Testis (tissue), 3 donors: ENCODE results near the gene ROPN1B. TPM values are rescaled to one million over a fixed set of nuclear protein-coding genes. Genes with fewer than 3 reads are reported as not detected.
"Not testable (repeated sequence)": the region's sequence is repeated elsewhere in the genome, so short reads cannot be mapped to it uniquely, and the experiment has no call there.

Experiments used
- DNase-seq: peaks from one replicate; pipeline ENCODE4 v3.0.0-alpha.2; 2019
- H3K27ac ChIP-seq, 2 donors: fragments of 200-600 bp; sonication (generic); one replicate each; pipeline ENCODE4 v1.5.1; 2019
- H3K27me3 ChIP-seq: fragments of 200-600 bp; sonication (generic); one replicate; pipeline ENCODE4 v1.5.1; 2019
- H3K36me3 ChIP-seq: fragments of 200-600 bp; sonication (generic); one replicate; pipeline ENCODE4 v1.5.1; 2017; ENCODE audit warnings: low read depth; ENCODE audit errors: missing control alignments
- H3K4me1 ChIP-seq: fragments of 200-600 bp; sonication (generic); one replicate; pipeline ENCODE4 v1.5.1; 2019
- H3K4me3 ChIP-seq, 2 donors: fragments of 200-600 bp; sonication (generic); one replicate each; pipeline ENCODE4 v1.5.1; 2017 to 2019
- H3K9me3 ChIP-seq: fragments of 200-600 bp; sonication (generic); one replicate; pipeline ENCODE4 v1.5.1; 2017
- CTCF ChIP-seq, 3 experiments: fragments of 450-650 bp in 2 of 3; fragments of 200-600 bp in 1 of 3; sonication (generic) in 1 of 3; IDR thresholded peaks; one replicate each; pipeline ENCODE4 v1.5.1; 2016 to 2019; ENCODE audit warnings: antibody characterized with exemption in 3 of 3, mild to moderate bottlenecking in 2 of 3, moderate library complexity in 1 of 3
- POLR2A ChIP-seq: fragments of 450-650 bp; IDR thresholded peaks from one replicate; pipeline ENCODE4 v1.6.1; 2017; ENCODE audit warnings: antibody characterized with exemption, mild to moderate bottlenecking, moderate library complexity
- WGBS, 2 donors: methylation state at CpG; one replicate each; pipeline ENCODE4 v1.1.5; 2018; 5-methylcytosine and 5-hydroxymethylcytosine counted together
- intact Hi-C: fragments of 100-400 bp; cut with DNase I; formaldehyde crosslinking; loops from one replicate; pipeline ENCODE4 v1.15.1; 2023; ENCODE audit warnings: low total_unique reads
- polyA plus RNA-seq: library from polyadenylated mRNA; stranded (reverse); fragments of 350-450 nt; fragmentation: Illumina TruSeq; extraction: RNeasy Lipid Tissue Mini Kit (QIAGEN cat#74804); gene quantifications from one replicate; pipeline ENCODE4 v1.2.3, GENCODE V29; 2014; ENCODE audit warnings: low read depth, low replicate concordance; ENCODE audit not compliant: insufficient read depth
- total RNA-seq, 2 donors: library from RNA; depleted of rRNA; stranded (reverse); fragments of >200 nt; gene quantifications; one replicate each; pipeline ENCODE4 v1.2.3, GENCODE V29; 2016

The ROPN1B gene
- total and polyA plus RNA-seq, 3 donors from 2014 or later: 123 to 534 (median 239) TPM

DNA sequence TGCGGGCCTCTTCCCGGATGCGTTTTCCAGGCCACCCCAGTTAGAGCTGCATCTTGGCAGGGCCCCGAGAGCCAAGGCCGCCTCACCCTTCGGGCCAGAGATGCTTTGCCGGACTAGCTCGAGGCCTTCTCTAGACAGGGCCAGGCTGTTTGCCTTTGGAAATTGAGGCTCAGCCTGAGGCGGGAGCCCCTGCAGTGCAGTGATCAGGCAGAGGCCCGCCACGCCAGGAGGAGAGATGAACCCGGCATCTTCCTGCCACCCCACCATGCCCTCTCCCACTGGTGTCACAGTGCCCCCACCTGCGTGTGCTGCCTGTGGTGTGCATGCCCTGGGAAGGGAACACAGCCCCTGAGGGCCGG lies 8.9 kb upstream of the ROPN1B start:
- WGBS, 2 donors: 77 to 87% methylated on average over 6 to 14 of the region's 14 CpGs
- Histone ChIP-seq H3K36me3 (no peaks in the 10 kb centered on the region), H3K27me3 (no peaks in the 10 kb centered on the region), H3K4me1 (no peaks in the 10 kb centered on the region), H3K4me3 (no peak overlapping the region), H3K9me3 (no peaks in the 10 kb centered on the region), H3K27ac (no peak overlapping the region)
- DNase-seq: no peak
- intact Hi-C loops: no loop called here
- TF ChIP-seq CTCF (IDR thresholded peaks at IDR 0.05) (no peak), POLR2A (no peak)

- TF ChIP-seq POLR2A (no peak), CTCF (IDR thresholded peaks at IDR 0.05) (no peak)
- WGBS, 2 donors: 88 to 95% methylated on average over 6 to 11 of the region's 11 CpGs
- Histone ChIP-seq H3K27ac (no peak overlapping the region), H3K36me3 (no peaks in the 10 kb centered on the region), H3K4me1 (no peaks in the 10 kb centered on the region), H3K9me3 (no peaks in the 10 kb centered on the region), H3K27me3 (no peaks in the 10 kb centered on the region), H3K4me3 (no peak overlapping the region)
- intact Hi-C loops: no loop called here
- no peak for DNase-seq
Observed at GRCh38 chr3:125960456-125961288, 8.3 kb upstream of the ROPN1B start.

- DNase-seq: no peak
- no peak overlapping the region for H3K4me3 ChIP-seq
- WGBS, 2 donors: 22 to 95% methylated on average over 1 to 6 of the region's 6 CpGs
- no peaks in the 10 kb centered on the region for H3K27me3 ChIP-seq
- intact Hi-C loops: no loop called here
- TF ChIP-seq CTCF (IDR thresholded peaks at IDR 0.05) (no peak), POLR2A (no peak)
- H3K4me1 ChIP-seq: no peaks in the 10 kb centered on the region
- H3K9me3 ChIP-seq: no peaks in the 10 kb centered on the region
- no peak overlapping the region for H3K27ac ChIP-seq
- no peaks in the 10 kb centered on the region for H3K36me3 ChIP-seq
Observed at GRCh38 chr3:125961289-125961589, 7.7 kb upstream of the ROPN1B start.

DNA sequence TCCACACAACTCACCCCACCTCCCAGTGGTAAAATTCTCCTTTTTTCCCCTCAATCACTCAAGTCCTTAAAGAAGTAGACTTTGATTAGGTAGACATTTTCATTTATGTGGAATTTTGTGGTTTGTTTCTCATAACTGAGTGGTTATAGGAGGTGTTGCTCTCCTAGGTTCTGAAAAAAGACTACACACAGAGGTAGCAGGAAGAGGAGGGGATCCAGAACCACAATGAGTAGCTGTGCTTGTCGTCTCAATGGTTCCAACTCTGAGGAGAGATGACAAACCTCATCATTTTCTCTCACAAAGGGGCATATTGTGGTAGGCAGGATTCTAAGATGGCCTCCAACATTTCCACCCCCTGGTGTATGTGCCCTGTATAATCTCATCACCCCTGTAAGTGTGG lies 5.1 kb upstream of the ROPN1B start:
- whole genome bisulfite sequencing, 2 donors: 68 to 76% methylated on average over 1 of the region's 1 CpG
- DNase-seq, intact Hi-C loops, H3K36me3 ChIP-seq, H3K4me1 ChIP-seq, H3K4me3 ChIP-seq, H3K9me3 ChIP-seq, H3K27ac ChIP-seq, H3K27me3 ChIP-seq: not testable (repeated sequence)

GRCh38 chr3:125965505-125965904 lies 3.5 kb upstream of the ROPN1B start:
- H3K27ac ChIP-seq: no peak overlapping the region

More at GRCh38 chr3:125965505-125965904, 3.5 kb upstream of the ROPN1B start:
- Histone ChIP-seq H3K27me3 (no peaks in the 10 kb centered on the region), H3K9me3 (no peaks in the 10 kb centered on the region), H3K36me3 (no peaks in the 10 kb centered on the region), H3K4me3 (no peak overlapping the region), H3K4me1 (no peaks in the 10 kb centered on the region)
- TF ChIP-seq CTCF (IDR thresholded peaks at IDR 0.05) (no peak), POLR2A (no peak)
- intact Hi-C loops: no loop called here
- WGBS, 2 donors: 86 to 89% methylated on average over 3 of the region's 3 CpGs
- no peak for DNase-seq
